ENCODE measurements around the gene CRTAP.
"Not testable (repeated sequence)": the region's sequence is repeated elsewhere in the genome, so short reads cannot be mapped to it uniquely, and the experiment has no call there.

Gene CRTAP

GRCh38 chr3:33144433-33144832 lies 30.6 kb downstream of the CRTAP start:
- no peak for DNase-seq

GRCh38 chr3:33145221-33145900 lies 31.5 kb downstream of the CRTAP start:
- no peak for DNase-seq

GRCh38 chr3:33145901-33146580 lies 32.2 kb downstream of the CRTAP start:
- DNase-seq: no peak

GRCh38 chr3:33146791-33147445 lies 33.1 kb downstream of the CRTAP start:
- DNase-seq: peak; percentile 92

- DNase-seq: peak; percentile 80
Observed at GRCh38 chr3:33149342-33149741, 35.5 kb downstream of the CRTAP start.

- DNase-seq: no peak
Observed at GRCh38 chr3:33152363-33153360, 38.8 kb downstream of the CRTAP start.

GRCh38 chr3:33153782-33154181 lies 40.0 kb downstream of the CRTAP start:
- no peak for DNase-seq

- DNase-seq: no peak
Observed at GRCh38 chr3:33155301-33155700, 41.5 kb downstream of the CRTAP start.

- DNase-seq: no peak
Observed at GRCh38 chr3:33159234-33159633, 45.4 kb downstream of the CRTAP start.

- DNase-seq: no peak
Observed at GRCh38 chr3:33159981-33160380, 46.2 kb downstream of the CRTAP start.

GRCh38 chr3:33162621-33163020 lies 48.8 kb downstream of the CRTAP start:
- not testable (repeated sequence) for DNase-seq

- DNase-seq: no peak
Observed at GRCh38 chr3:33165372-33165771, 51.6 kb downstream of the CRTAP start.

- no peak for DNase-seq
Observed at GRCh38 chr3:33166095-33166494, 52.3 kb downstream of the CRTAP start.

GRCh38 chr3:33167284-33167683 lies 53.5 kb downstream of the CRTAP start:
- DNase-seq: no peak

GRCh38 chr3:33167716-33168336 lies 54.0 kb downstream of the CRTAP start:
- no peak for DNase-seq

GRCh38 chr3:33170531-33170930 lies 56.7 kb downstream of the CRTAP start:
- DNase-seq: no peak

GRCh38 chr3:33171580-33171979 lies 57.8 kb downstream of the CRTAP start:
- DNase-seq: peak; percentile 15

- DNase-seq: no peak
Observed at GRCh38 chr3:33173103-33173502, 59.3 kb downstream of the CRTAP start.

GRCh38 chr3:33173672-33174071 lies 59.9 kb downstream of the CRTAP start:
- no peak for DNase-seq

- no peak for DNase-seq
Observed at GRCh38 chr3:33174095-33174494, 60.3 kb downstream of the CRTAP start.

GRCh38 chr3:33174711-33175414 lies 61.0 kb downstream of the CRTAP start:
- DNase-seq: no peak

GRCh38 chr3:33179132-33179531 lies 65.3 kb downstream of the CRTAP start:
- no peak for DNase-seq
